HL-60 (cell line): ENCODE data around the gene CLDND1.

Experiments used
- CTCF ChIP-seq: IDR thresholded peaks from one replicate; pipeline ENCODE4 v1.5.1; 2011; ENCODE audit warnings: low read length, control low read depth, inconsistent platforms; ENCODE audit not compliant: insufficient read depth
- POLR2AphosphoS5 ChIP-seq: IDR thresholded peaks from 2 replicates; pipeline ENCODE4 v1.6.1; 2012; ENCODE audit warnings: low read depth
- REST ChIP-seq: IDR thresholded peaks from 2 replicates; pipeline ENCODE4 v1.6.1; 2012; ENCODE audit warnings: low read depth; ENCODE audit not compliant: insufficient replicate concordance

GRCh38 chr3:98501863-98502576 is 20.7 kb downstream of the CLDND1 start:
- TF ChIP-seq CTCF (no peak), POLR2AphosphoS5 (no peak), REST (no peak)
